NCI-H2171 treated with DMSO at 0.1 percent for 48 hours (cell line): ENCODE data around the gene PHACTR3.

ENCODE experiments used
- DNase-seq: peaks from one replicate; lab custom pipeline; 2025; lab: John Stamatoyannopoulos, UW

PHACTR3 gene

DNA sequence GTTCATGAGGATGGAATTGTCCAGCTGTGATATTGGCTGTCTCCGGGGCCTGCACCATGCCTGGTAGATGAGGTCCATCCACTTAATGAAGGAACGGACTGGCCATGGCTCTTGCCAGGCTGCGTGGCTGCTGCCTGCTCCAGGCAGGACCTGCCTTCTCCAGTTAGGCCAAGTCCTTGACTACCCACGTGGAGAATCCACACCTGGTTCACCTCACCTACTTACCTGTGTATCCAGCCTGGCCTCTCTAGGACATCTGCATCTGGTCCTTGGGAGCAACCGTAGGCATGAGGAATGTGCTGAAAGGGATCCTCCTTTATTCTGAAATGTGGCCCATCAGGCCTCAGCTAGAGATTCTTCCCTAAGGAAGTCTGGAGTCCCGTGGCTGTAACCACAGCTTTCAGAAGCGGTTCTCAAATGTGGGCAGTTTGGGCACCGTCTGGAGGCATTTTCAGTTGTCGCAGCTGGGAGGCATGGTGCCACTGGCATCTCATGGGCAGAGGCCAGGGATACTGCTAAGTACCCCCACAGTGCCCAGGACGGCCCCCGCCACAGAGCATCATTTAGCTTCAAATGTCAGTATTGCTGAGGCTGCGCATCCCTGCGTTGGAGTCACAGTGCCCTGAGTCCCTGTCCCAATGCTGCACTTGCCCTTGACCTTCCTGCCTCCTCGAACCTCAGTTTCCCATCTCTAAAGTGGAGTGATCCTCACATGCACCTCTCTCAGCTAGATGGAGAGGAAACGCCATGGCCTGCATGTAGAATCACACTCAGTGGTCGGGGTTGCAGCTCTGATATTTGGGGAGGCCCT, 67.5 kb downstream of the PHACTR3 start:
- no peak for DNase-seq

DNA sequence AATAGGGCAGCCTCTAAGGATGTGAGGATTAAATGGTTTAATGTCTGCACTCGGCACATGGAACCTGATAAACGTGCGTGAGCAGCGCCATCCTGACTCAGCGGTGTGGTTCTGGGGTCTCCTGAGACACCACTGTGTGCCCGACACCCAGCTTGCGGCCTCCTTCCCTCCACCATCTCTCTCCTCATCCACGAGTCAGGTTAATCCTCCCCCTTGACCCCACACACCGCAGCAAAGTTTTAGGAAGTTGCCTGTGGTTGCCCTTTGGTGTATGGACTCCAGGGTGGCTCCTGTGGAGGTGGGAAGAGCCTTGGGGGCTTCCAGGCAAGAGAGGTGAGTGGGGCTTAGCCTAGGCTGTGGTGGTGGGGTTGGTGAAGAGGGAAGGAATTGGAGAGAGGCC, 68.2 kb downstream of the PHACTR3 start:
- DNase-seq, result no peak

DNA sequence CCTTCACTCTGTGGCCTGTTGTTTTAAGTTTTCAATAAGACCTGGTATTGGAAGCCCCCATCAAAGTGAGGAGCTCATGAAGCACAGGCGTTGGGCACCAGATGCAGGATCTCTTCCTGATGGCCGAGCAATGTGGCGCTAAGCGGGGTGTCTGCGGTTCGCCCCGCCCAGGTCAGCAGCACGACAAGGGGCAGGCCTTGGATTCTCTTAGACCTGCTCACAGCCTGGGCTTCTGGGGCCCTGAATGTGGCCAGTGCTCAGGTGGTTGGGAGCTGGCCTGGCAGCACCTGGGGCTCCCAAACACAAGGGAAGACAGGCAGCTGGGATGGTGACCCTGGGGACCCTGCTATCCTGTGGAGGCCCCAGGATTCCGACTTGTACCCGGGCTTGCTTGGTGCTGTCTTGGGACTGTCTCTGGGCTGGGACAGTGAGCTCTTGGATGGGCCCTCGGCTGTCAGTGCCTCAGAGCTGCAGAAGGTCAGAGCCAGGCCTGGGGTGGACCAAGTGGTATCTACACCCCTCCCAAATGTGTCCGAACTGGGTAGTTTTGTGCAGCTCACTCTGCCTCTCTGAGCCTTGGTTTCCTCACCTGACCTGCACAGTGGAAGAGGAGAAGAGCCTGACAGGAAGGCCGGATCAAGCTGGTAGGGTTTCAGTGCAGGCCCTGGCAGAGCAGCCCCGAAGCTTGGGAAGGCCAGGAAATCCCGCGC, 69.1 kb downstream of the PHACTR3 start:
- no peak for DNase-seq

DNA sequence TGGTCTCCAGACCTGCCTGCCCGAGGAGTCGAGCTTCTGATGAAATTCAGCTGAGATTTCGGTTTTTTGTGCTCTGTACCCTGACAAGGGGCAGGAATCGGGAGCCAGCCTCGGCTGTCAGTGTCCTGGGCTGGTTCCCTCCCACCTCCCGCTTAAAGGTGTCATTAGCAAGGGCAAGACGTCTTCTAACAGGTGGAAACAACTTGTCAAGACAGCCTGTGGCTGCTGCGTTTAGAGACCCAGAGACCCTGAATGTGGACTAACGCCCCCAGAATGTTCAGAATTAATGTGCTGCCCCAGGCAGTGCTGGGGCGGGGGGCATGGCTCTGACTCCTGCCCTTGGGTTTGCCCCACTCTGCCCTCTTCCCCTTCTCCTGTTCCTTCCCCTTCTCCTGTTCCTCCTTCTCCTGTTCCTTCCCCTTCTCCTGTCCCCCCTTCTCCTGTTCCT, 69.7 kb downstream of the PHACTR3 start:
- no peak for DNase-seq

DNA sequence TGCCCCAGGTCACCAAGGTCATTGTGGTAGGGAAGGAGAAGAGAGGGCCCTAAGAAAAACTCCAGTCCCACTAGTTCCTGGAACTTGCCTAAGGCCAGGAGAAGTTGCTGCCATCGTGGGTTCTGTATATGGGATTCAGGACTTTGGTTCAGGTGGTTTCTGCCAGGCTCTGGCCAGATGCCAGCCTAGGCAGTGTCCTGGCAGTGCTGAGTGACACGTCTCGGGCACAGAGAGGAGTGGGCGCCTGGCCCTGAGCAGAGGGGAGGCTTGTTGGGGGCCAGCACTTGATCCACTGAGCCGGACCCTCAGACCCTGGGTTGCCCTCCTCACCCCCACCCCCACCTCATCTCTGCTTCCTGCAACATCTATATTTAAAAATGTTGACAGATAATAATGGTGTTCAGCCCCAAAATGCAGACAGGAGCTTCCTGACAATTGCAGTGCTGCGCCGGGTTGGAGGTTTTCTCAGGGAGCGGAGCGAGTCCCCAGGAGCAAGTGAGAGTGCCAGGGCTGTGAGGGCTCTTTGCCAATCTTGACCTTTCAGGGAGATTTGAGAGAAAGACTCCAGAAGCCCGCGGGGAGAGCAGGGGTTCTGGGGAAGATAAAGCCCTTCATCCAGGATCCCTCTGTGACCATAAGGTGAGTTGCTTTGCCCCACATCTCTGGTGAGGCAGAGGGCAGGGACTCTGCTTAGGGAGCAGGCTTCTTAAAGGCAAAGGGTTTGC, 71.9 kb downstream of the PHACTR3 start:
- no peak for DNase-seq

DNA sequence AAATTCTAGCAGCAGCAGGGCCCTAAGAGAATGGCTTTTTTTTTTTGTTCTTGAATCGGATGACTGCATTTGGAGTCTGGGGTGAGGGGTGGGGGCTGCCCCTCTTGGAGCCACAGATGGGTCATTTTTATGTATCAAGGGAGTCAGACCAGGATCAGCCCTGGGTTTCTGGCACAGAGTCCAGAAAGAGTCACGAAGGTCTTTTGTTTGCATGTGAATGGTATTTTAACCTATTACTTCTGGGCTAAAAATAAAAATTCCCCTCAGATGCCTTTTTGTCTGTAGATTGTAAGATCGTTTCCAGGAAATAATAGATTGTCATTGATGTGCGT, 72.5 kb downstream of the PHACTR3 start:
- DNase-seq, result peak; percentile 12

DNA sequence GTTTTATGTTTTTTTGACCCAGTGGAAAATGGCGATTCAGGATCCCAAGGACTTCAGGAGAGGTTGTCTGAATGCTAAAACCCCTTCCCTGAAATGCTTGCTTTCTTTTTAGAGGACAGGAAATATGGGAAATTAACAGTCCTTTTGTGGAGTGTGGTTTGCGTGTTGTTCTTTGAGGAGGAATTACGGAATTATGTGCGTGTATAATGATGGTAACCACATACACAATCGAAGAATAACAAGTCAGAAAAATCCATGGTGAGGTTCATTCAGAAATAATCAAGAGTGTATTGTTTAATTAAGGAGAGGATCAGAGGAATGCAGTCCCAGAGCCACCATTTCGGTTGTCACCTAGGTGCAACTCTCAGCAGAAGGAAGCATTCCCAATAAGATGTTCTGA, 73.2 kb downstream of the PHACTR3 start:
- DNase-seq, result no peak

DNA sequence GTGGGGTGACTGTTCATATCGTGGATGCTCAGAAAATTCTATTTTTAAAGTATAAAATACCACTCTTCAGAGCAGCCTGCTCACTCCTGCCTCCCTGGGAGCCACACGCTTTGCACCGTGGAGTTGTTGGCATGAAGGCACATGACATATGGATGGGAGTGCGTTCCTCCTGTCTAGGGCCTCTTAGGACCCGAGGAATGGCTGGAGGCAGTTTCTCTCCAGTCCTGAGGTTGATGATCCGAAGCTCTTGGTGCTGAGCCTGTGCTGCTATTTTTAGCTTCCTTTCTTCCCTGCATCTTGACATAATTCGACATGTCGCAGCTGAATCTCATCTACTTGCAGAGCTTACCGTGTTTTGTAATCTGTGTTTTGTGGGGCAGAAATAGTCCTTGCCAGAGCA, 73.9 kb downstream of the PHACTR3 start:
- DNase-seq, result peak; percentile 45

DNA sequence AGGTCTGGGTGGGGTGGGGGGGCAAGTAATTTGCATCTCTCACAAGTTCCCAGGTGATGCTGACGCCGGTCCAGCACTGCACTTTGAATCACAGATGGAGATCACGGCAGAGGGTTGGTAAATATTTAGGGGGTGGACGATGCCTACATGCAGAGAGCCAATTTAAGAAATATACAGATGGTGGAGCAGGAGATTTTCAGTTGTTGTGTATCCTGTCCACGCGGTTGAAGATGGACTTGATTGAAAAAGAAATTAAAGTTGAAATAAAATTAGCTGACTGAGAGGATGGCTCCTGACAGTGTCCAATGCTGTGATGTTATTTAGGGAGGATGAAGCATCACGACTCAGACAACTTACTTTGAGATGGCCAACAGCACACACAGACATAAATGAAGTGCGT, 74.6 kb downstream of the PHACTR3 start:
- no peak for DNase-seq

DNA sequence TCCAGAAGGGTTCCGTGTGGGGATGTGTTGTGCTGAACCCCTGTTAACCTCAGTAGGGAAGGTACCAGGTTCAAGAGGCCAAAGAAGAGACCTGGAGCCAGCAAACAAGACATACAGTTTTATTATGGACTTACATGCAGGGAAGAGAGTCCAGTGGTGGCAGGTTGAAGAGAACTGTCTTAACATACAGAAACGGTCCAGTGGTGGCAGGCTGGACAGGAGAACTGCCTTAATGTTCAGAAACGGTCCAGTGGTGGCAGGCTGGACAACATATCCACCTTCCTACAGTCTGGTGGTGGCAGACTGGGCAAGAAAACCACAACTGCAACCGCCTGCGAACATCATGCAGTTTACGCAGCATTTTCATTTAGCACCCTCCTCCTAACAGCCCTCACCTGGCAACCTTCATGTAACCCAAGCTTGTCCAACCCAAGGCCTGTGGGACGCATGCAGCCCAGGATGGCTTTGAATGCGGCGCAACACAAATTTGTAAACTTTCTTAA, 75.9 kb downstream of the PHACTR3 start:
- no peak for DNase-seq

DNA sequence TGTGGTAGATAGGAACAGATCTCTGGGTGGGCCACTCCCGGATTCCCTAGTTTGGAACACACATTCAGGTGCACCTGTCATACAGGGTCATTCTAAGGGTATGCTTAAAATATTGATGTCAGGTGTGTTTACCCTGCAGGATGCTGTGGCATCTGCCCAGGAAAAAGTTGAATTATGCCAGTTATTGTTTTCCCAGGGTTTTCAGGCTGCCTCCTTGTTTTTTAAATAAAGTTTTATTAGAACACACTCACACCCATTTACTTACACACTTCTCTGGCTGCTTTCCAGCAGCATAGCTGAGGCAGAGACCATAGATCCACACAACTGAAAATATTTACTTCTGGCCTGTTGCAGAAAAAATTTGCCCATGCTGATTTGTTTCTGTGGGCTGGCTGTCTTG, 76.5 kb downstream of the PHACTR3 start:
- DNase-seq, result no peak

DNA sequence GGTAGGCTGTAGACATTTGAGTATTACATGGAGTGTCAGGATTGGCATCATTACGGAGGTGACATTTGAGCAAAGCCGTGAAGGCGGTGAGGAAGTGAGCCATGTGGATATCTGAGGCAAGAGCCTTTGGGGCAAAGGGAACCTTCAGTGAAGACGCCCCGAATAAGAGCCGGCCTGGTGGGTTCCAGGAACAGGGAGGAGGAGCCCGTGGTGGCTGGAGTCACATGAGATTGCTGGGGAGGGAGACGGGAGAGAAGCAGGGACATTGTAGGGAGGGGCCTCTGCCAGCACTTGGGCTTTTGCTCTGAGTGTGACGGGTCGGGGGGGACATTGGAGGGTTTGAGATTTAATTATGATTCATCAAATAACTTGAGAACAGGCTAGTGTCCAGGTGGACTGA, 78.3 kb downstream of the PHACTR3 start:
- DNase-seq, result no peak

DNA sequence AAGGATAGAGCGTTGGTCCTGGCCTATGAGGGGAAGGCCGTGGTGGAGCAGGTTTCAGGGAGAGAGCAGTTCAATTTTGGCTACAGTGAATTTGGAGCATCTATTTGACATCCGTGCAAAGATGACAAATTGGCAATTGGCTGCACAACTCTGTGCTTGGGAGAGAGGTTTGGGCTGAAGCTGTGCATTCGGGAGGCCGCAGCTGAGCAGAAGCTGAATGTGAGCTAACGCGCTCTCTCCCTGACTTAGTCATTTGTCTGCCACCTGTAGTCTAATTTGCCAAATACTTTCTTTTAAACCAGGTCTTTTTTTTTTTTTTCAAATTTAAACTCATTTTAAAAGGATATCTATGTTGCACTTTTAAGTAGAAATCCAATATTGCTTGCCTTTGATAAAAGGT, 78.8 kb downstream of the PHACTR3 start:
- no peak for DNase-seq

DNA sequence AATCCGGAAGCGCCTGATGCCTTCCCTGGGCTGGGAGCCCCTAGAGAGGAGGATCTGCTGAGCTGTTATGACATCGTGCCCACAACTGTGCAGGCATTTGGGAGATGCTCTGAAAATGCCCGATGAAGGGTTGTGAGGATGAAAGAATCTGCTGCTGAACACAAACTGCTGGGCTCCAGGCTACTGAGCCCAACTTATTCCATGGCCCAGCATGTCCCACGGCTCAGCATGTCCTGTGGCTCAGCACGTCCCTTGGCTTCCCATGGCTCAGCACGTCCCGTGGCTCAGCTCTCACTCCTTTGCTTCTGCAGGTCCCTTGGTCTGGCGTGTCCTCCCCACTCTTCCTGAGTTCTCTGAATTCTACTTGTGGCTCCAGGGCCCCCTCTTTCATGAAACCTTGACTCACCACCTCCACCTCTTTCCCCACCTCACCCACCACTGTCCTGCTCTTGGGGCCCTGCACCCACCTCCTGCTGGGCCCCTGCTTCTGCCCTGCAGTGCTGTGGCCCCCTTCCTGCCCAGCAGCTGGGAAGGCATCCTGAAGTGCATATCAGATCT, 80.4 kb downstream of the PHACTR3 start:
- DNase-seq, result no peak

DNA sequence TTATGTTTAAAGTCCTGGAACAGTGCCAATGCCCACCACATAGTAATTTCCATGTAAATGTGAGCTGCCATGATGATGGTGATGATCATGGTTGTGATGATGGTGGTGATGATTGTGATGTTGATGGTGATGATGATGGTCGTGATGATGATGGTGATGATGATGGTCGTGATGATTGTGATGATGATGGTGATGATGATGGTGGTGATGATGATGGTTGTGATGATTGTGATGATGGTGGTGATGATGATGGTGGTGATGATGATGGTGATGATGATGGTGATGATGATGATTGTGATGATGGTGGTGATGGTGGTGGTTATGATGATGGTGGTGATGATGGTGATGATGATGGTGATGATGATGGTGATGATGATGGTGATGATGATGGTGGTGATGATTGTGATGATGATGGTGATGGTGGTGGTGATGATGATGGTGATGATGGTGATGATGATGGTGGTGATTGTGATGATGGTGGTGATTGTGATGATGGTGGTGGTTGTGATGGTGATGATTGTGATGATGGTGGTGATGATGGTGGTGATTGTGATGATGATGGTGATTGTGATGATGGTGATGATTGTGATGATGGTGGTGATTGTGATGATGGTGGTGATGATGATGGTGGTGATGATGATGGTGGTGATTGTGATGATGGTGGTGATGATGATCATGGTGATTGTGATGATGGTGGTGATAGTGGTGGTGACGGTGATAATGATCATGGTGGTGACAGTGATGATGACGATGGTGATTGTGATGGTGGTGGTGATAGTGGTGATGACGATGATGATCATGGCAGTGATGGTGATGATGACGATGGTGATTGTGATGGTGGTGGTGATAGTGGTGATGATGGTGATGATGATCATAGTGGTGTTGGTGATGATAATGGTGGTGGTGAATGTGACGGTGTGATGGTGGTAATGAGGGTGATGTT, 82.3 kb downstream of the PHACTR3 start:
- DNase-seq, result no peak

DNA sequence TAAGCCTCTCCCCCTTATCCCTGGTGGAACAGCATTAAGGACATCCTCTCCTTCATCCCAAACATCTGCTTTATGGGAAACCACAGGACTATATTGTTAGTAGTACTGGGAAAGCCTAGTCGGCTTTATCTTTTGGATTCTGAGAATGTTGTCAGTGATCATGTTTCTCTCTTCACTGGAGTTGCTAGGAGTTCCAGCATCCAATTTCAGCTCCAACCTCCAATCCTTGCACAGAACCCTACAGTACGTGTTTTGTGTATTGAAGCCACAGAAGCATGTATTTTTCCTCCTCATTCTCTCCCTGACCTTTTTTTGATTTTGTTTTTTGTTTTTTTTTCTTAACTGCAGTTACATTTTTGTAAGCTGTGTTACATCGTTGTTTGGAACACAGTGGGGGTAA, 84.0 kb downstream of the PHACTR3 start:
- no peak for DNase-seq

DNA sequence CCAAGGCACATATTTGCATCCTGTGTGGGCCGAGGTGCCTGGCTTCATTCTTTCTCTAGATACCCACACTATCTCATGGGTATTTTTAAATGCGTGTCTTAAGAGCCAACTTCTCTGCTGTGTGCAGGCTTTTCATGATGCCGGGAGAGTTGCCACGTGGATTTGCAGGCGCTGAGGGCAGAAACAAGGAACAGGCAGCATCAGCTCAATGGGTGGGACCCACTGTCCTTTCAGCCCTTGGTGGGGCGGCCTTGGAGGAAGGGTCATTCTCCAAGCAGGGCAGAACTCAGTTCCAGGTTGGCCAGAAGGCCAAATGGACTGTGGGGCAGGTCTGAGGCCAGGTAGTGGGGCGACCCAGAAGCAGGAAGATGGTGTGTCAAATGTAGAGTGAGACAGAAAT, 84.7 kb downstream of the PHACTR3 start:
- DNase-seq, result no peak

DNA sequence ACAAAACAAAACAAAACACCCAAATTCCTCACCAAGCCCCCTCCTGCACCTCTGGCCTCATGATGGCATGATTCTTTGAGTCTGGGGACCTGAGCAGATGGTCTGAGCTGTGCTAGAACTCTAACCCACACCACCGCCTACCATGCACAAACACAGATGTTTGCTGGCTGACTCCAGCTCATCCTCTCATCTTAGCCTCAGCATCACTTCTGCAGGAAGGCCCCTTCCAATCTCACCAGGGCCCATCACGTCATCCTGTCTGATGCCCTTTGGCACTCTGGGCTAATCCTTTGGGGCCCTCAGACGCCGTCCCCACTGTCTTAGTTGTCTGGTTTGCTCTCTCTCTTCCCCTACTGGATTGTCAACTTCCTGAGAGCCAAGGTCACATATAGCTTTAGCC, 85.8 kb downstream of the PHACTR3 start:
- no peak for DNase-seq

DNA sequence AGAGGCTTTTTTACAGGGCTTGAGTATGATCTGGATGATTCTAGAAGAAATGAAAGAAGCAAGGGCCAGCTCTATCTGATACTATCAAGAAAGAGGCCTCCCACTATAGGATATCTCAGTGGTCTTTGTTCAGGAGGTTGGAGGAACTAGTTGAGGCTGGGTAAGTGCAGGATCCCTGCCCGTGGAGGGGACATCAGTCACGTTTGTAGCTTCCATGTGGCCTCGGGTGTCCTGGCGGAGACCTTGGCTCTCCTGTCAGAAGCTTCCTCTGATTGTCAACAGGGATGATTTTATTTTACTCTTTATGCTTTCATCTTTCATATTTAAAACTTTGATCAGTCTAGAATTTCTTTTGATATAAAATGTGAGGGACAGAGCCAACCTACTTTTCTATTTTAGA, 86.6 kb downstream of the PHACTR3 start:
- no peak for DNase-seq

DNA sequence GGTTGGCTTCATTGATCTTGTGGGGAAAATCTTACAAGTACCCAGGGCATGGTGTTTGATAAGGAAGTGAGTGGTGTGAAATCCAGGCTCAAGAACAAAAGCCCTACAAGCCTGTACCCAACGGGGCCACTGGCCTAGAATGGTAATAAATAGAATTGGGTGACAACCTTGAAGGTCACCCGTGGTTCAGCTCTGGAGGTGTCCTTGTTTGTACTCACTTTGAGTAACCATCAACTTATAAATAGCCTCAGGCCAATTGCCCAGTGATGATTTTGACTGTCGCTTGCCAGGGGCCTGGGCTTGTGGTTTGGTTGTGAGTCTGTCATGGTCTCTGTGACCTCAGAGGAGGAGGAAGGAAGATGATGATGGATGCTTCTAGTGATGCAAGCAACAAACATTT, 87.8 kb downstream of the PHACTR3 start:
- DNase-seq, result no peak

DNA sequence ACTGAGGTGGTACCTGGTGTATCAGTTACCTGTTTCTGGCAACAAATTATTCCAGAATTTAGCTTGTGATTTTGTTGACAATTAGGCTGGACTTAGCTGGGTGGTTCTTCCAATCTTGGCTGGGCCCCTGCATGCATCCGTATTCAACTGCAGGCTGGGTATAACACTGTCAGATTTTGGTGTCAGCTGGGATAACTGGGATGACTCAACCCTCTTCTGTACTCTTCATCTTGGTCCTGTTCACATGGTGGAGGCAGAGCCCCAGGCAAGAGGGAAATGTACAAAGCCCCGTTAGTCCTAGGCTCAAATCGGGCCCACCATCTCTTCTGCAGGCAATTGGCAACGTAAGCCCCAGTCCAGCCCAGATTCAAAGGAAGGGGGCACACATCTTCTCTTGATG, 89.2 kb downstream of the PHACTR3 start:
- no peak for DNase-seq
